ENCODE measurements around the gene CAPZA2.

CAPZA2 gene

DNA sequence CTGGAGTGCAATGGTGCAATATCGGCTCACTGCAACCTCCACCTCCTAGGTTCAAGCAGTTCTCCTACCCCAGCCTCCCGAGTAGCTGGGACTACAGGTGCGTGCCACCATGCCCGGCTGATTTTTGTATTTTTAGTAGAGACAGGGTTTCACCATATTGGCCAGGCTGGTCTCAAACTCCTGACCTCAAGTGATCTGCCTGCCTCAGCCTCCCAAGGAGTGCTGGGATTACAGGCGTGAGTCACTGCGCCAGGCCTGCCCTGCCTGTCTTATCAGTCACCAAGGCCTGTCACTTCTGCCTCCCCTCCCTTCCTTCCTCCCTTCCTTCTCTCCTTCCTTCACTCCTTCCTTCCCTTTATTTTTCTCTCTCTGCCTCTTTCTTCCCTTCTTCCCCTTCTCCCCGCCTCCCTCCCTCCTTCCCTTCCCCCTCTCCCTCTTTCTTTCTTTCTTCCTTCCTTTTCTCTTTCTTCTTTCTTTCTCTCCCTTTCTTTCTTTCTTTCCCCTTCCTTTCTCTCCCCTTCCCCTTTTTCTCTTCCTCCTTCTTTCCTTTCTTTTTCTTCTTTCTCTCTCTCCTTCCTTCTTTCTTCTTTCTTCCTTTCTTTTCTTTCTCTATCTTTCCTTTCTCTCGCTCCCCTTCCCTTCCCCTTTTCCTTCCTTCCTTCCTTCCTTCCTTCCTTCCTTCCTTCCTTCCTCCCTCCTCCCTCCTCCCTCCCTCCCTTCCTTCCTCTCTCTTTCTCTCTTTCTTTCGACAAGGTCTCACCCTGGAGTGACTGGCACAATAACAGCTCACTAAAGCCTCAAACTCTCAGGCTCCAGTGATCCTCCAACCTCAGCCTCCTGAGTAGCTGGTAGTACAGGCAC, 87.8 kb downstream of the CAPZA2 start:
- TF ChIP-seq, protein P1, sequence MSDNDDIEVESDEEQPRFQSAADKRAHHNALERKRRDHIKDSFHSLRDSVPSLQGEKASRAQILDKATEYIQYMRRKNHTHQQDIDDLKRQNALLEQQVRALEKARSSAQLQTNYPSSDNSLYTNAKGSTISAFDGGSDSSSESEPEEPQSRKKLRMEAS (IDR thresholded peaks at IDR 0.05), result no peak
- no peak for TF ChIP-seq NFIC (IDR thresholded peaks at IDR 0.05)
- no peak for TF ChIP-seq TAF1 (IDR thresholded peaks at IDR 0.05; ENCODE audit: low read depth)
- TF ChIP-seq, protein P2, sequence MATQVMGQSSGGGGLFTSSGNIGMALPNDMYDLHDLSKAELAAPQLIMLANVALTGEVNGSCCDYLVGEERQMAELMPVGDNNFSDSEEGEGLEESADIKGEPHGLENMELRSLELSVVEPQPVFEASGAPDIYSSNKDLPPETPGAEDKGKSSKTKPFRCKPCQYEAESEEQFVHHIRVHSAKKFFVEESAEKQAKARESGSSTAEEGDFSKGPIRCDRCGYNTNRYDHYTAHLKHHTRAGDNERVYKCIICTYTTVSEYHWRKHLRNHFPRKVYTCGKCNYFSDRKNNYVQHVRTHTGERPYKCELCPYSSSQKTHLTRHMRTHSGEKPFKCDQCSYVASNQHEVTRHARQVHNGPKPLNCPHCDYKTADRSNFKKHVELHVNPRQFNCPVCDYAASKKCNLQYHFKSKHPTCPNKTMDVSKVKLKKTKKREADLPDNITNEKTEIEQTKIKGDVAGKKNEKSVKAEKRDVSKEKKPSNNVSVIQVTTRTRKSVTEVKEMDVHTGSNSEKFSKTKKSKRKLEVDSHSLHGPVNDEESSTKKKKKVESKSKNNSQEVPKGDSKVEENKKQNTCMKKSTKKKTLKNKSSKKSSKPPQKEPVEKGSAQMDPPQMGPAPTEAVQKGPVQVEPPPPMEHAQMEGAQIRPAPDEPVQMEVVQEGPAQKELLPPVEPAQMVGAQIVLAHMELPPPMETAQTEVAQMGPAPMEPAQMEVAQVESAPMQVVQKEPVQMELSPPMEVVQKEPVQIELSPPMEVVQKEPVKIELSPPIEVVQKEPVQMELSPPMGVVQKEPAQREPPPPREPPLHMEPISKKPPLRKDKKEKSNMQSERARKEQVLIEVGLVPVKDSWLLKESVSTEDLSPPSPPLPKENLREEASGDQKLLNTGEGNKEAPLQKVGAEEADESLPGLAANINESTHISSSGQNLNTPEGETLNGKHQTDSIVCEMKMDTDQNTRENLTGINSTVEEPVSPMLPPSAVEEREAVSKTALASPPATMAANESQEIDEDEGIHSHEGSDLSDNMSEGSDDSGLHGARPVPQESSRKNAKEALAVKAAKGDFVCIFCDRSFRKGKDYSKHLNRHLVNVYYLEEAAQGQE (IDR thresholded peaks at IDR 0.05; ENCODE audit: low read depth), result no peak
- TF ChIP-seq CREB1 (IDR thresholded peaks at IDR 0.05; ENCODE audit: low read depth), result no peak
- TF ChIP-seq CEBPB (IDR thresholded peaks at IDR 0.05), result no peak

DNA sequence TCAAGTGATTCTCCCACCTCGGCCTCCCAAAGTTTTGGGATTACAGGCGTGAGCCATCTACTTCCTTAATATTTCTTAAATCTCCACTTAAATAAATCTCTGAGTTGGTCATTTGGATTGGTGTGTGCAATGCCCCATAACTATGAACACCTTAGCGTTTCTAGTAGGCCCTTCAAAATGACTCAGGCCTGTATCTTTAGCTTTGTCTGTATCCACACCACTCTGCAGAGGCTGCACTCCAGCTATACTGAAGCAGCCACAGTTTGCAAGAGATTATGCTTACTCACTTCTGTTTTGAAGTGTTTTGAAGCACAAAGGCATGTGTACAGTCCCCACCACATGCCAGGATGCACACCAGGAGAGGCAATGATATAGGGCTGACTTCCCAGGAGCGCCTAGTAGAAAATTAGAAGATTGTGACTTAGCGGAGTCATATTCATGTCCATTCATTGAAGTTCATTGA, 88.5 kb downstream of the CAPZA2 start:
- no peak for TF ChIP-seq TAF1 (IDR thresholded peaks at IDR 0.05; ENCODE audit: low read depth)
- TF ChIP-seq NFIC (IDR thresholded peaks at IDR 0.05), result no peak
- TF ChIP-seq TCF12 (IDR thresholded peaks at IDR 0.05; ENCODE audit: low read depth), result no peak
- TF ChIP-seq, protein P2 (IDR thresholded peaks at IDR 0.05; ENCODE audit: low read depth), result no peak
- TF ChIP-seq EP300 (IDR thresholded peaks at IDR 0.05; ENCODE audit: borderline replicate concordance), result no peak
- TF ChIP-seq, protein P1 (IDR thresholded peaks at IDR 0.05), result no peak
- TF ChIP-seq, protein P3, sequence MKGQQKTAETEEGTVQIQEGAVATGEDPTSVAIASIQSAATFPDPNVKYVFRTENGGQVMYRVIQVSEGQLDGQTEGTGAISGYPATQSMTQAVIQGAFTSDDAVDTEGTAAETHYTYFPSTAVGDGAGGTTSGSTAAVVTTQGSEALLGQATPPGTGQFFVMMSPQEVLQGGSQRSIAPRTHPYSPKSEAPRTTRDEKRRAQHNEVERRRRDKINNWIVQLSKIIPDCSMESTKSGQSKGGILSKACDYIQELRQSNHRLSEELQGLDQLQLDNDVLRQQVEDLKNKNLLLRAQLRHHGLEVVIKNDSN (IDR thresholded peaks at IDR 0.05), result no peak
- TF ChIP-seq YY1 (IDR thresholded peaks at IDR 0.05; ENCODE audit: low read depth), result no peak
- no peak for TF ChIP-seq CEBPB (IDR thresholded peaks at IDR 0.05)
- no peak for TF ChIP-seq FOXM1 (IDR thresholded peaks at IDR 0.05; ENCODE audit: borderline replicate concordance, low read depth)
- TF ChIP-seq CREB1 (IDR thresholded peaks at IDR 0.05; ENCODE audit: low read depth), result no peak
- no peak for TF ChIP-seq TEAD4 (IDR thresholded peaks at IDR 0.05)
- TF ChIP-seq ZBTB7A (IDR thresholded peaks at IDR 0.05; ENCODE audit: low read depth), result no peak

DNA sequence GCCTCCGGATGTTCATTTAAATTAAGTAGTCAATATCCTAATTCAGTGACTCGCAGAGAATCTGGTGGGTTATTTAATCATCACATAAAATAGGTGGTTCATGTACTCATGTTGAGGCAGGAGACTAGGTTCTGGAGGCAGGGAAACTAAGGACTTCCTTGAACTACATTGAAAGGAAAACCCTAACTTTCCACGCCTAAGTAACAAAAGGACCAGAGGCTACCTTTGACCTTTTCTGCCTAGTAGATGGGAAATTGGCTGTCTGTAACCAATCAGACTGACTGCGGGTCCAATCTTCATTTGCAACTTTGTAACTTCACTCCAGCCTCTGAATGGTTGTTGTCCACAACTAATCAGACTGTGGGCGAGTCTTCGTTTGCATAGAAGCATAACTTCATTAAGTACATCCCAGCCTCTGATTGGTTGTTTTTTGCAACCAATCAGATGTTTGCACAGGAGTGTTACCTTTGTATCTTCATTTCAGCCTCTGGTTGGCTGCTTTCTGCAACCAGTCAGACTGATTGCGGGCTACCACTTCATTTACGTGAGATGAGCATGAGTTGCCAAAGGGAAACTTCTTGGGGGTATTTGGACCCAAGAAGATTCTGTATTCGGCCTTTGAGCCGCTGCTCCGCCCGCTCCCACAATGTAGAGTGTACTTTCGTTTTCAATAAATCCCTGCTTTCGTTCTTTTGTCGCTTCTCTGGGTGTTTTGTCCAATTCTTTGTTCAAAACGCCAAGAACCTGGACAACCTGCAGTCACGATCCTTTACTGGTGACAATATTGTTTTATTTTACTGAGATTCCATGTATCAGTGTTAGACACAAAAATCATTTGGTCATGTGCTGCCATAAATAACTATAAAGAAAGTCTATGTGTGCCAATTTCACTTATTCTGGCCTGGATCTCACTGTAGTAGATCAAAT, 89.2 kb downstream of the CAPZA2 start:
- no peak for TF ChIP-seq YY1 (IDR thresholded peaks at IDR 0.05; ENCODE audit: low read depth)
- no peak for TF ChIP-seq EGR1 (IDR thresholded peaks at IDR 0.05)
- TF ChIP-seq EP300 (IDR thresholded peaks at IDR 0.05; ENCODE audit: borderline replicate concordance), result no peak
- TF ChIP-seq, protein P3 (IDR thresholded peaks at IDR 0.05), result no peak
- TF ChIP-seq NFIC (IDR thresholded peaks at IDR 0.05), result no peak
- TF ChIP-seq CREB1 (IDR thresholded peaks at IDR 0.05; ENCODE audit: low read depth), result no peak
- no peak for TF ChIP-seq FOXM1 (IDR thresholded peaks at IDR 0.05; ENCODE audit: borderline replicate concordance, low read depth)
- TF ChIP-seq, protein P1 (IDR thresholded peaks at IDR 0.05), result no peak
- TF ChIP-seq, protein P2 (IDR thresholded peaks at IDR 0.05; ENCODE audit: low read depth), result no peak
- TF ChIP-seq TAF1 (IDR thresholded peaks at IDR 0.05; ENCODE audit: low read depth), result no peak
- no peak for TF ChIP-seq TCF12 (IDR thresholded peaks at IDR 0.05; ENCODE audit: low read depth)
- no peak for TF ChIP-seq RAD21 (IDR thresholded peaks at IDR 0.05; ENCODE audit: low read depth)
- no peak for TF ChIP-seq TEAD4 (IDR thresholded peaks at IDR 0.05)
- no peak for TF ChIP-seq ZBTB7A (IDR thresholded peaks at IDR 0.05; ENCODE audit: low read depth)
- TF ChIP-seq CEBPB (IDR thresholded peaks at IDR 0.05), result no peak

All from Ishikawa (cell line).